ENCODE measurements around the gene MED23.

Gene MED23, protein sequence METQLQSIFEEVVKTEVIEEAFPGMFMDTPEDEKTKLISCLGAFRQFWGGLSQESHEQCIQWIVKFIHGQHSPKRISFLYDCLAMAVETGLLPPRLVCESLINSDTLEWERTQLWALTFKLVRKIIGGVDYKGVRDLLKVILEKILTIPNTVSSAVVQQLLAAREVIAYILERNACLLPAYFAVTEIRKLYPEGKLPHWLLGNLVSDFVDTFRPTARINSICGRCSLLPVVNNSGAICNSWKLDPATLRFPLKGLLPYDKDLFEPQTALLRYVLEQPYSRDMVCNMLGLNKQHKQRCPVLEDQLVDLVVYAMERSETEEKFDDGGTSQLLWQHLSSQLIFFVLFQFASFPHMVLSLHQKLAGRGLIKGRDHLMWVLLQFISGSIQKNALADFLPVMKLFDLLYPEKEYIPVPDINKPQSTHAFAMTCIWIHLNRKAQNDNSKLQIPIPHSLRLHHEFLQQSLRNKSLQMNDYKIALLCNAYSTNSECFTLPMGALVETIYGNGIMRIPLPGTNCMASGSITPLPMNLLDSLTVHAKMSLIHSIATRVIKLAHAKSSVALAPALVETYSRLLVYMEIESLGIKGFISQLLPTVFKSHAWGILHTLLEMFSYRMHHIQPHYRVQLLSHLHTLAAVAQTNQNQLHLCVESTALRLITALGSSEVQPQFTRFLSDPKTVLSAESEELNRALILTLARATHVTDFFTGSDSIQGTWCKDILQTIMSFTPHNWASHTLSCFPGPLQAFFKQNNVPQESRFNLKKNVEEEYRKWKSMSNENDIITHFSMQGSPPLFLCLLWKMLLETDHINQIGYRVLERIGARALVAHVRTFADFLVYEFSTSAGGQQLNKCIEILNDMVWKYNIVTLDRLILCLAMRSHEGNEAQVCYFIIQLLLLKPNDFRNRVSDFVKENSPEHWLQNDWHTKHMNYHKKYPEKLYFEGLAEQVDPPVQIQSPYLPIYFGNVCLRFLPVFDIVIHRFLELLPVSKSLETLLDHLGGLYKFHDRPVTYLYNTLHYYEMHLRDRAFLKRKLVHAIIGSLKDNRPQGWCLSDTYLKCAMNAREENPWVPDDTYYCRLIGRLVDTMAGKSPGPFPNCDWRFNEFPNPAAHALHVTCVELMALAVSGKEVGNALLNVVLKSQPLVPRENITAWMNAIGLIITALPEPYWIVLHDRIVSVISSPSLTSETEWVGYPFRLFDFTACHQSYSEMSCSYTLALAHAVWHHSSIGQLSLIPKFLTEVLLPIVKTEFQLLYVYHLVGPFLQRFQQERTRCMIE (N-terminal part only)

DNA sequence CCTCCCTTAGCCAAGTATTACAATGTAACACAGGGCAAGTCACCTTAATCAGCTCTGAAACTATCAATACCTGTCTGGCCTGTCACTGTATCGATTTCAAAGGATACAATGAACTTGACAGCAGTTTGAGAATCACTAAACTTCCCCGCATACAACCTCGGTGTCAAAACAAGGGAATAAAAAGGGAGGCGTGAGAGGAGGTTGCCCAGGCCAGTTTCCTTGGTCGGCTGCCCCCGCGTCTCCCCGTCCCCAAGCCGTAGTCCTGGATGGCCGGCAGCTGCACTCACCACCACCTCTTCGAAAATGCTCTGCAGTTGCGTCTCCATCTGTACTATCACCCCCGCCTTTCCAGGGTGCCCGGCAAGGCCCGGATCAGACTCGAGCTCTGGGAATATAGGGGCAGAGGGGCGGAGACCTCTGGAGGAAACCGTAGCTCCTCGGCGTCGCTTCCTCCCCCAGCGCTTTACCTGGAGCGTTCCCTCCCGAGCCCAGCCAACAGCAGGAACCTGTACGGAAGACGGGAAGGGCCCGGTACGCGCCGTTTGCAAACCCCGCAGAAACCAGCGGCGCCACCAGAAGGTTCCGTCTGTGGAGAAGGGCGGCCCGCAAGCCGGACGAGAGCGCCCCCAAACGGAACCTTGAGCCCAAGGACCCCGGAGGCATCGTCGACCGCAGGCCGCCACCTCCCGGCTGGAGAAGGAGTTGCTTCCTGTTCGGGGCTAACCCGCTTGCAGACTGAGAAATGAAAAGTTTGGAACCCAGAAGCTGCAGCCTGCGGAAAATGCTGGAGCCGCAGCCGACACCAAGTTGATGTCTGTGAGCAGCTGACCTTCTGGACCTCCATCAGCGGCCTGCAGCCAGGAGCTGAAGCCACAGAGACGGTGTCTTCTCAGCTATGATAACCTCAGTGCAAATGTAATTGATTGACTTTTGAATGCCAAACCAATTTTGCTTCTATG lies at the start of gene MED23:
Gene MED23, minus strand, starts transcription at position 519 of the 959 bp plus-strand sequence. Its CDS starts 193 bp downstream, at position 326.
- DNase-seq (ENCODE audit: low read depth), result peak; percentile 97

- DNase-seq (ENCODE audit: low read depth), result no peak
Observed at GRCh38 chr6:131673184-131673583, 45.1 kb upstream of the MED23 start.

GRCh38 chr6:131669891-131670290 lies 41.8 kb upstream of the MED23 start:
- DNase-seq (ENCODE audit: low read depth), result no peak

DNA sequence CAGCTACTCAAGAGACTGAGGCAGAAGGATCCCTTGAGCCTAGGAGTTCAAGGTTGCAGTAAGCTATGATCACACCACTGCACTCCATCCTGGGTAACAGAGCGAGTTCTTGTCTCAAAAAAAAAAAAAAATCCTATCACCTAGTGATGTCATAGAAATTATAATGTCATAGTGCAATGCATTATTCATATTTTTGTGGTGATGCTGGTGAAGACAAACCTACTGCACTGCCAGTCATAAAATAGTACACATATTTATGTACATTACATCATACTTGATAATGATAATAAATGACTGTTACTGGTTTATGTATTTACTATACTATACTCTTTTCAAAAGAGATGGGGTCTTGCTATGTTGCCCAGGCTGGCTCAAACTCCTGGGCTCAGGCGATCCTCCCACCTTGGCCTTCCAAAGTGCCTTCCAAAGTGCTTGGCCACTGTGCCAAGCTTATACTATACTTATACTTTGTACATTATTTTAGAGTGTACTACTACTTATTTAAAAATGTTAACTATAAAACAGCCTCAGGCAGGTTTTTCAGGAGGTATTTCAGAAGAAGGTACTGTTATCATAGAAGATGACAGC lies 35.6 kb upstream of the MED23 start:
- no peak for DNase-seq (ENCODE audit: low read depth)

GRCh38 chr6:131660195-131660594 lies 32.2 kb upstream of the MED23 start:
- DNase-seq (ENCODE audit: low read depth), result no peak

DNA sequence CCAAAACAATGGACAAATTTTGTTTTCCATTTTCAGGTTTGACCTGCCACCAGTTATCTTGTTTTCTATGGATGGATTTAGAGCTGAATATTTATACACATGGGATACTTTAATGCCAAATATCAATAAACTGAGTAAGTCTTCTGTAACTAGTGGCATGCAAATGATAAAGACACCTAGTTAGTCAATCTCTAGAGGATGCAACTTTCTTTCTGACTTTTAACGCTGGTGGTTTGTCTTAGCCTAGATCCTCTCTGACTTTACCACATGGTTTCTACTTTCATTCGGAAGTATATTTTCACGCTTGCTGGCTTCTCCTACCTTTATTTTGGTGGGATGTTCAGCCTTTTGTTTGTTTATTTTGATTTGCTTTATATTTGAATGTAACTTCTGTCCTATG lies 30.2 kb upstream of the MED23 start:
- no peak for DNase-seq (ENCODE audit: low read depth)

- DNase-seq (ENCODE audit: low read depth), result no peak
Observed at GRCh38 chr6:131657630-131658111, 29.6 kb upstream of the MED23 start.

GRCh38 chr6:131657222-131657621 lies 29.2 kb upstream of the MED23 start:
- DNase-seq (ENCODE audit: low read depth), result no peak

DNA sequence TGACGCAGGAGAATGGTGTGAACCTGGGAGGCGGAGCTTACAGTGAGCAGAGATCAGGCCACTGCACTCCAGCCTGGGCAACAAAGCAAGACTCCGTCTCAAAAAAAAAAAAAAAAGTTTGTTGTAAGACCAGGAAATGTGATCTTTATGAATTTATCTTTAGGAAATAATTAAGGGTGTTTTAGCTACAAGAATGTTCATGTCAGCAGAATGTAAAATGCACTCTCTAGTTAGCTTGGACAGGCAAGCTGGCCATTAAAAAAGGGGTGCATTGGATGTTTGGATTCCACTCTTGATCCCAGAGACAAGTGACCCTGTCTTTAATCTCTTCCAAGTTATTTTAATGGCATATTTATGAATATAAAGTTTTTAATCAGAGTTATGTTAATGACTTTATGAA lies 28.6 kb upstream of the MED23 start:
- no peak for DNase-seq (ENCODE audit: low read depth)

- DNase-seq (ENCODE audit: low read depth), result no peak
Observed at GRCh38 chr6:131655951-131656350, 27.9 kb upstream of the MED23 start.

- DNase-seq (ENCODE audit: low read depth), result no peak
Observed at GRCh38 chr6:131655387-131655786, 27.3 kb upstream of the MED23 start.

- no peak for DNase-seq (ENCODE audit: low read depth)
Observed at GRCh38 chr6:131654326-131654725, 26.3 kb upstream of the MED23 start.

- DNase-seq (ENCODE audit: low read depth), result no peak
Observed at GRCh38 chr6:131652472-131652871, 24.4 kb upstream of the MED23 start.

GRCh38 chr6:131651782-131652181 lies 23.7 kb upstream of the MED23 start:
- no peak for DNase-seq (ENCODE audit: low read depth)

- DNase-seq (ENCODE audit: low read depth), result no peak
Observed at GRCh38 chr6:131646249-131646670, 18.2 kb upstream of the MED23 start.

DNA sequence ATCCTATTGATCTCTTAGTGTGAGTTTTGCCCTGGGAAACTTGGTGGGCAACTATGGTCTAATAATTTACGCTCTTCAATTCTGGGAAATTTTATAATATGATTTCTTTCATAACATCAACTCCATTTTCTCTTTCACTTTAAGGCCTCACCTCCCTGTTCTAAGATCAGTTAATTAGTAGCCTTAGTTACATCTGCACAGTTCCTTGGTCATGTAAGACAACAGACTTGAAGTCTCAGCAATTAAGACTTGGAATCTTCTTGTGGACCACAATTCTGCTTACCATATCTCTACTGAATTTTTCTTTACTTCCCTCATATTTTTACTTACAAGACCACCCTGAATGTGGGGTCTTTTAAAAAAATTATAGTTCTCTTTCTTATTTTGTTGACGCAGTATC lies 17.8 kb upstream of the MED23 start:
- DNase-seq (ENCODE audit: low read depth), result no peak

DNA sequence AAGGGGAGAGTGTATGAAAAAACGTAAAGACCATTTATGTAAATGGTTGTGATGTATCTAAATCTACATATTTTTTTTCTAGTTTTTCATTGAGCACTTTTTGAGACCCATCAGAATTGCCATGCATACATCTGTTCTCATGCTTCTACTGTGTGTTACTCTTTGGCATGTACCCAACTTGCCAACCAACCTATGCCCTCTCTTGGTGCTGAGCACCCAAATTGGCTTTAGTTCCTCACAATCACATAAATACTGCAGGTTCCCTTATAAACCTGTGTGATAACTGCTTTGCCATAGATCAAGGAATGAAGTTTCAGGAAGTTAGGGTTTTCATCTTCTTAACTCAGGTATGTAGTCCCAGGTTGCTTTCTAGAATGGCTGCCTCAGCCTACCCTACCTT lies 16.9 kb upstream of the MED23 start:
- no peak for DNase-seq (ENCODE audit: low read depth)

DNA sequence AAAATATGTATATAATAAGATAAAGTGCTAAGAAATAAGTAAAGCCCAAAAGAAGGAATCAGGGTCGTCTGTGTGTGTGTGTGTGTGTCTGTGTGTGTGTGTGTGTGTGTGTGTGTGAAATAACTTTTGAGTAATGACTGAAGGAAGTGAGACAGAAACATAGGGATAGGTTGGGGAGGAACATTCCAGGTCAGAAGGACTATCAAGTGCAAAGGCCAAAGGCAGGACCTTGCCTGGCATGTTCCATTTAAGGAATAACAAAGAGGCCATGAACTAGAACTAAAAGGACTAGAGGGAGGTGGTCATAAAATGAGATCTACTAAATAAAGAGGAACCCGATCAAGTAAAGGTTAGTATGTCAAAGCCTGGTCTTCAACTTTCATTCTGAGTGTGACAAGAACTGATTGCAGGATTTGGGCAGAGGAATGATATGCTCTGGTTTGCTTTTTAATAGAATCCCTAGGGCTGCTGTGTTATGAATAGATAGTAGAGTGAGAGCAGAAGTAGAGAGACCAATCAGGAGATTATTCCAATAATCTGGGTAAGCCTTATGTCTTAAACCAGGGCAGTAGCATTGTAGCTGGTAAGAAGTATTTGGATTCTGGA lies 15.9 kb upstream of the MED23 start:
- DNase-seq (ENCODE audit: low read depth), result no peak

GRCh38 chr6:131642987-131643611 lies 15.1 kb upstream of the MED23 start:
- no peak for DNase-seq (ENCODE audit: low read depth)

DNA sequence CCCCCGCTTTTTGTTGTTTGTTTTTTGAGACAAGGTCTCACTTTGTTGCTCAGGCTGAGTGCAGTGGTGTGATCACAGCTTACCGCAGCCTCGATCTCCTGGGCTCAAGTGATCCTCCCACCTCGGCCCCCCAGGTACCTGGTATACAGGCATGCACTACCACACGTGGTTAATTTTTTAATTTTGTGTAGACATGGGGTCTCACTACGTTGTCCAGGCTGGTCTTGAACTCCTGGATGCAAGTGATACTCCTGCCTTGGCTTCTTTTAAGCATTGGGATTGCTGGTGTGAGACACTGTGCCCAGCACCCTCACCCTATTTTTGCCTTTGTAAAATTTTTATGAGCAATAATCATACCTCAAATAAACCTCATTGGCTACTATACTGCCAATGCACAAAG lies 14.5 kb upstream of the MED23 start:
- no peak for DNase-seq (ENCODE audit: low read depth)
